Measurements from ENCODE around the gene ARMC7.

DNA sequence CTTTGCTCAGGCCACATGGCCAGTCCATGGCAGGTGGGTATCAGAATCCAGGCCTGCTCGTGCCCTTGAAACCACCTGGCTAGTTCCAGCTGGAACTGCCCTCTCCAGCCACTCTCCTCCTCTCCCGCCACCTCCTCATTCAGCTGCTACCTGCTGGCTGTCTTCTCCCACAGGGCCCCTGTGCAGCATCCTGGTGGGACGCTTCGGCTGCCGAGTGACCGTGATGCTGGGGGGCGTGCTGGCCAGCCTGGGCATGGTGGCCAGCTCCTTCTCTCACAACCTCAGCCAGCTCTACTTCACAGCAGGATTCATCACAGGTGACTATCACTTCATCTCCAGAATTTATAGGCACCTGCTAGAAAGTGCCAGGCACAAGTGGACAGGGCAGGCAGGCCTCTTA, 11.9 kb upstream of the ARMC7 start:
- no peak for TF ChIP-seq EZH2 (IDR thresholded peaks at IDR 0.05; ENCODE audit: borderline replicate concordance, insufficient read depth, low read depth, low read length, poor library complexity, severe bottlenecking)
- TF ChIP-seq, protein P1, sequence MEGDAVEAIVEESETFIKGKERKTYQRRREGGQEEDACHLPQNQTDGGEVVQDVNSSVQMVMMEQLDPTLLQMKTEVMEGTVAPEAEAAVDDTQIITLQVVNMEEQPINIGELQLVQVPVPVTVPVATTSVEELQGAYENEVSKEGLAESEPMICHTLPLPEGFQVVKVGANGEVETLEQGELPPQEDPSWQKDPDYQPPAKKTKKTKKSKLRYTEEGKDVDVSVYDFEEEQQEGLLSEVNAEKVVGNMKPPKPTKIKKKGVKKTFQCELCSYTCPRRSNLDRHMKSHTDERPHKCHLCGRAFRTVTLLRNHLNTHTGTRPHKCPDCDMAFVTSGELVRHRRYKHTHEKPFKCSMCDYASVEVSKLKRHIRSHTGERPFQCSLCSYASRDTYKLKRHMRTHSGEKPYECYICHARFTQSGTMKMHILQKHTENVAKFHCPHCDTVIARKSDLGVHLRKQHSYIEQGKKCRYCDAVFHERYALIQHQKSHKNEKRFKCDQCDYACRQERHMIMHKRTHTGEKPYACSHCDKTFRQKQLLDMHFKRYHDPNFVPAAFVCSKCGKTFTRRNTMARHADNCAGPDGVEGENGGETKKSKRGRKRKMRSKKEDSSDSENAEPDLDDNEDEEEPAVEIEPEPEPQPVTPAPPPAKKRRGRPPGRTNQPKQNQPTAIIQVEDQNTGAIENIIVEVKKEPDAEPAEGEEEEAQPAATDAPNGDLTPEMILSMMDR (IDR thresholded peaks at IDR 0.05) = no peak

Data from B cell (primary cell).